Neural cell (in vitro differentiated cells): ENCODE results near the gene C6orf120. TPM values are rescaled to one million over a fixed set of nuclear protein-coding genes. Genes with fewer than 3 reads are reported as not detected.

Source experiments
- H2AFZ ChIP-seq: fragments of 200-600, 300-800 bp; sonication (generic), shearing (Covaris generic); 2 replicates; pipeline ENCODE4 v1.6.0; 2014; ENCODE audit warnings: low read depth, mild to moderate bottlenecking, antibody characterized with exemption, low read length, moderate library complexity
- H3F3A ChIP-seq: fragments of 200-600 bp; shearing (Covaris generic); 2 replicates; pipeline ENCODE4 v1.6.1; 2016; ENCODE audit warnings: mild to moderate bottlenecking, moderate library complexity, mixed read lengths, antibody characterized with exemption, low read length; ENCODE audit not compliant: insufficient read depth, poor library complexity, severe bottlenecking
- H3K27ac ChIP-seq: fragments of 200-600, 300-800 bp; sonication (generic), shearing (Covaris generic); 2 replicates; pipeline ENCODE4 v1.5.1; 2014; ENCODE audit warnings: mild to moderate bottlenecking, low read length, moderate library complexity
- H3K27me3 ChIP-seq: fragments of 300-800, 200-600 bp; sonication (generic), shearing (Covaris generic); 2 replicates; pipeline ENCODE4 v1.6.0; 2014; ENCODE audit warnings: mild to moderate bottlenecking, low read depth, low read length, moderate library complexity; ENCODE audit not compliant: insufficient read depth
- H3K36me3 ChIP-seq: fragments of 300-800, 200-600 bp; sonication (generic), shearing (Covaris generic); 2 replicates; pipeline ENCODE4 v1.5.1; 2014; ENCODE audit warnings: mild to moderate bottlenecking, antibody characterized with exemption, low read length, moderate library complexity; ENCODE audit not compliant: insufficient read depth
- H3K4me2 ChIP-seq: fragments of 300-800, 200-600 bp; sonication (generic), shearing (Covaris generic); 2 replicates; pipeline ENCODE4 v1.6.0; 2014; ENCODE audit warnings: mild to moderate bottlenecking, low read length
- H3K4me3 ChIP-seq: fragments of 300-800, 200-600 bp; sonication (generic), shearing (Covaris generic); 2 replicates; pipeline ENCODE4 v1.5.1; 2014; ENCODE audit warnings: mild to moderate bottlenecking, low read length, moderate library complexity
- H3K79me2 ChIP-seq: fragments of 200-600 bp; shearing (Covaris generic); replicated peaks from 2 replicates; pipeline ENCODE4 v1.6.0; 2014; ENCODE audit warnings: mild to moderate bottlenecking, low read length, moderate library complexity; ENCODE audit not compliant: insufficient read depth
- H3K9ac ChIP-seq: fragments of 300-800, 200-600 bp; sonication (generic), shearing (Covaris generic); 2 replicates; pipeline ENCODE4 v1.6.1; 2016; ENCODE audit warnings: mild to moderate bottlenecking, low read length, mixed read lengths
- H3K9me2 ChIP-seq: fragments of 200-600 bp; shearing (Covaris generic); 2 replicates; pipeline ENCODE4 v1.6.1; 2016; ENCODE audit warnings: mild to moderate bottlenecking, low read length, mixed read lengths; ENCODE audit not compliant: insufficient read depth
- H3K9me3 ChIP-seq: fragments of 200-600, 300-800 bp; sonication (generic), shearing (Covaris generic); 2 replicates; pipeline ENCODE4 v1.6.1; 2016; ENCODE audit warnings: mild to moderate bottlenecking, mixed run types, low read length, moderate library complexity, mixed read lengths
- H4K20me1 ChIP-seq: fragments of 200-600 bp; shearing (Covaris generic); 2 replicates; pipeline ENCODE4 v1.6.1; 2016; ENCODE audit warnings: mild to moderate bottlenecking, mixed run types; ENCODE audit not compliant: insufficient read depth
- CTCF ChIP-seq: fragments of 450-650 bp; IDR thresholded peaks from 2 replicates; pipeline ENCODE4 v1.5.1; 2014; ENCODE audit warnings: antibody characterized with exemption, mild to moderate bottlenecking, moderate library complexity; ENCODE audit not compliant: poor library complexity, severe bottlenecking
- EP300 ChIP-seq: fragments of 450-650 bp; conservative IDR thresholded peaks from 2 replicates; pipeline ENCODE4 v1.6.1; 2014; ENCODE audit warnings: antibody characterized with exemption, mild to moderate bottlenecking, moderate library complexity; ENCODE audit not compliant: poor library complexity, severe bottlenecking
- EZH2 ChIP-seq: fragments of 200-600, 300-800 bp; shearing (Covaris generic), sonication (generic); IDR thresholded peaks from 2 replicates; pipeline ENCODE4 v1.6.1; 2014; ENCODE audit warnings: antibody characterized with exemption, low read length, borderline replicate concordance, mild to moderate bottlenecking; ENCODE audit not compliant: insufficient read depth, poor library complexity, severe bottlenecking
- MXI1 ChIP-seq: fragments of 450-650 bp; conservative IDR thresholded peaks from 2 replicates; pipeline ENCODE4 v1.6.1; 2014; ENCODE audit warnings: antibody characterized with exemption, mild to moderate bottlenecking; ENCODE audit not compliant: poor library complexity, severe bottlenecking
- POLR2AphosphoS5 ChIP-seq: IDR thresholded peaks from 2 replicates; pipeline ENCODE4 v1.6.1; 2012
- RAD21 ChIP-seq: fragments of 450-650 bp; conservative IDR thresholded peaks from 2 replicates; pipeline ENCODE4 v1.6.1; 2014; ENCODE audit warnings: antibody characterized with exemption, mild to moderate bottlenecking, moderate library complexity
- REST ChIP-seq: IDR thresholded peaks from 2 replicates; pipeline ENCODE4 v1.6.1; 2012; ENCODE audit warnings: borderline replicate concordance
- SMC3 ChIP-seq: fragments of 450-650 bp; conservative IDR thresholded peaks from 2 replicates; pipeline ENCODE4 v1.6.1; 2014; ENCODE audit warnings: antibody characterized with exemption, mild to moderate bottlenecking, moderate library complexity; ENCODE audit not compliant: poor library complexity
- TAF1 ChIP-seq: IDR thresholded peaks from 2 replicates; pipeline ENCODE4 v1.6.1; 2012; ENCODE audit warnings: low read depth
- polyA plus RNA-seq: library from polyadenylated mRNA; depleted of rRNA; stranded (reverse); fragments of >200 nt; gene quantifications from 2 replicates; pipeline ENCODE4 v1.2.3, GENCODE V29; 2014

Gene C6orf120
- polyA plus RNA-seq, 1 donor from 2014 or later, result 17.8 TPM

- H3K79me2 ChIP-seq, result no peaks in the 10 kb centered on the region
- no peak overlapping the region for H2AFZ ChIP-seq
- TF ChIP-seq MXI1 (no peak), REST (no peak), POLR2AphosphoS5 (no peak), RAD21 (no peak), EZH2 (no peak), TAF1 (no peak)
- H3F3A ChIP-seq, result no peaks in the 10 kb centered on the region
- no peaks in the 10 kb centered on the region for H3K27me3 ChIP-seq
- H4K20me1 ChIP-seq, result no peaks in the 10 kb centered on the region
- H3K36me3 ChIP-seq, result no peaks in the 10 kb centered on the region
- no peak overlapping the region for H3K4me3 ChIP-seq
- H3K4me2 ChIP-seq, result no peak overlapping the region
- H3K9me2 ChIP-seq, result no peaks in the 10 kb centered on the region
- H3K27ac ChIP-seq, result no peak overlapping the region
- no peak overlapping the region for H3K9ac ChIP-seq
- H3K9me3 ChIP-seq, result no peaks in the 10 kb centered on the region
Observed at GRCh38 chr6:169659820-169660610, 41.9 kb upstream of the C6orf120 start.

- Histone ChIP-seq H4K20me1 (no peaks in the 10 kb centered on the region), H3K27ac (no peak overlapping the region), H3K4me3 (no peak overlapping the region), H2AFZ (no peak overlapping the region), H3K79me2 (no peaks in the 10 kb centered on the region), H3K4me2 (no peak overlapping the region), H3K27me3 (no peaks in the 10 kb centered on the region), H3K36me3 (no peaks in the 10 kb centered on the region), H3K9me2 (no peaks in the 10 kb centered on the region), H3K9me3 (no peaks in the 10 kb centered on the region), H3F3A (no peaks in the 10 kb centered on the region), H3K9ac (no peak overlapping the region)
- TF ChIP-seq RAD21 (no peak), EP300 (no peak), POLR2AphosphoS5 (no peak), SMC3 (no peak), TAF1 (no peak), CTCF (no peak), REST (no peak), MXI1 (no peak), EZH2 (no peak)
Observed at GRCh38 chr6:169660751-169661390, 41.1 kb upstream of the C6orf120 start.
